Endothelial cell of hepatic sinusoid (primary cell): Measurements from ENCODE around the gene KCNT2.
"Not testable (repeated sequence)": the region's sequence is repeated elsewhere in the genome, so short reads cannot be mapped to it uniquely, and the experiment has no call there.

ENCODE experiments used
- in situ Hi-C: cut with HindIII; loops from 2 replicates; pipeline ENCODE4 v1.10.0; 2017; ENCODE audit warnings: low sequenced_read_pairs

Gene KCNT2

DNA sequence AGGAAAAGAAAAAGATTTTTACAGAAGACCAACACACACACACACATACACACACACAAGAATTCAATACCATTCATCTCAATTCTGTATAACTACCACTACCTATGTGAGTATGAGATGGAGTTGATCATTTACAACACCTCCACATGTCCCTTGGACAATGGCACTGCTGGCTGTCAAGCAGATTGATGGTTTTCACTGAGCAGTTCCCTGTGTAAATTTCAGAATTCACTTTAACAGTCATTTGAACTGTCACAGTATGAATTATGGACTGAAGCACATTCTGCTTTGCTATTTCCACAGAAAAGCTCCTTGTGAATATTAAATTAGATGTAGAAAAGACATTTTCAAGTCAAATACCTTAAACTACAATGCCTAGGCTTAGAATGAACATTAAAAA lies 14.3 kb downstream of the KCNT2 start:
- in situ Hi-C loops, result no loop called here

DNA sequence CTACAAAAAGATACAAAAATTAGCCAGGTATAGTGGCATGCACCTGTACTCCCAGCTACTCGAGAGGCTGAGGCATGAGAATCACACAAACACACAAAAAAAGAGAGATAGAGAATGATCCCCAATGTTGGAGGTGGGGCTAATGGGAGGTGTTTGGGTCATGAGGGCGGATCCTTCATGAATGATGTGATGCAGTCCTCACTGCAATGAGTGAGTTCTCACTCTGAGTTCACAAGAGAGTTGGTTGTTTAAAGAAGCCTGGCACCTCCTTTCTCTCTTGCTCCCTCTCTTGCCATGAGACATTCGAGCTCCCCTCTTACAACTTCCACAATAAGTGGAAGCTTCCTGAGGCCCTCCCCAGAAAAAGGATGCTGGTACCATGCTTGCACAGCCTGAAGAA lies 17.3 kb downstream of the KCNT2 start:
- in situ Hi-C loops, result no loop called here

DNA sequence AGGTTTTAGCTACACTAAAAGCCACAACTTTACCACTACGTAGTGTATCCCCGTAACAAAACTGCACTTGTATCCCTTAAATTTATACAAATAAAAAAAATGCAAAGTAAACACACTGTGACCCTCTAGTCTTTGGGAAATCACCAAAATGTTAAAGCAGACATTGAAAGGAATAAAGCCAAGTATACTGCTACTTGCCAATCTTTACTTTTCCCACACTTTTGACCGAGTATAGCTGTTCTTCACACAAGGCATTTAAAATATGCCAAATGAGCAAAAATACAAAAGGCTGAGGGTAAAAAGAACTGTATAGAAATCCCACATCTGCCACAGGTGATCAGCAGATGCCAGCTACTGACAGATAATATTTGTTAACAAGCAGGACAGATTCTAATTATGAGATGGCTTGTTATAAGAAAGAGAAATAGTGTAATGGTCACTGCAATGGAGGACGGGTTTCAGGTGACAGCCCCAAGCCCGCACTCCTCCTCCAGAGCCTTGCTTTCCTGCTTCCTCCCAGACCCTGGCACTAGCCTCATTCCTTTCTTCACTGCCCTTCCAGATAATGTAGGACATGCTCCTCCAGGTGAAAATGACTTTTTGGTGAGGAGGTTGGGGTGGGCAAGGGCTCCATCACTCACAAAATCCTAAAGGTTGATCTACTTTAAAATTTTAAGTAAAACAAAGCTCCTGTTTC lies 18.1 kb downstream of the KCNT2 start:
- in situ Hi-C loops, result no loop called here

DNA sequence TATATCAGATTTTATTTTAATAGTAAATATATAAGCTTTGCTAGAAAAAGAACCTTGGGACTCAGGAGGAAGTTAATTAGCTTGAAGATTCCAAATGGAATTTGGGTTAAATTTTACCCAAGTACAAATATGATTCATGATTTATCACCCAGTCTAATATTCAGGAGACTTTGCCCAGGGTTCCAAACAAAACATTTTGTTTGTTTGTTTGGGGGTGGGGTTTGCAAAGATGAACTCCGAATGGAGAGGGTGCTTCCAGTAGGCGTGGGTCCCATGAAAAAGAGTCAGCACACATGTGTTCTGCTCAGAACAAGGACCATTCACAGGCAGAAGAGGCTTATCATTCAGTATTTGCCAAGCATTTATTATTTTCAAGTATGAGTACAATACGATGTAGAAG lies 23.5 kb downstream of the KCNT2 start:
- in situ Hi-C loops, result no loop called here

DNA sequence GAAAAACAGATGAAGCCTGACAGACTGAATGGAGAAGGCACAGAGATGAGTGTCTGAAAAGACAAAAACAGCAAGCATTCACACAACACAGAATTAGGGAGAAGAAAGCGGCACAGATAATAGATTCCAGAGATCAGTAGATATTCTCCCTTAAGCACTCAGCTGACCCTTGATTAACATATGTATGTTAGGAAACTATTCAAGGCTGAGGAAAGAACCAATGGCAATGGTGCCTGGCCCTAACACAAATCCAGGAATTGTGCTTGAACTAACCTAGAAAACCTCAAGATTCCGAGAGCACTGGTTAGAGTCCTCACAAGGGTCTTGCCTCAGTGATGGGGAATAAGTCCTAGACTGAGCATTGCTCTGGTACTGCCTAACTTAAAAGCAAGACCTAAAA lies 30.9 kb downstream of the KCNT2 start:
- in situ Hi-C loops, result no loop called here

DNA sequence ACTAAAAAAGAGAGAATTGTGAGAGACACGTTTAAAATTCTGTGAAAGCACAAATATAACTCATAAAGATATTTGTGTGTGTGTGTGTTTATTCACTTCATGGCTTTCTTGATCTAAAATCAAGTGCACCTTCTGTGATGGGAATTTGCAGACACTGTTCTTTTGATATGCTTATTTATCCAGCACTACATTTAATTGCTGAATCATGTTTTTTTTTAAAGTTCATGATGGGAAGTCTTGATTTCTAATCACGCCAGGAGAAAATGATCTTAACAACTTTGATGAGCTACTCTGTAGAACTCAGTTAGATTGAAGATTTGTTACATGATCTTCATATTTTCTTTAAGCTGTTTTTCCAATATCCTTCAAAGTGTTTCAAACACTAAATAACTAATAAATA lies 35.0 kb downstream of the KCNT2 start:
- in situ Hi-C loops, result no loop called here

DNA sequence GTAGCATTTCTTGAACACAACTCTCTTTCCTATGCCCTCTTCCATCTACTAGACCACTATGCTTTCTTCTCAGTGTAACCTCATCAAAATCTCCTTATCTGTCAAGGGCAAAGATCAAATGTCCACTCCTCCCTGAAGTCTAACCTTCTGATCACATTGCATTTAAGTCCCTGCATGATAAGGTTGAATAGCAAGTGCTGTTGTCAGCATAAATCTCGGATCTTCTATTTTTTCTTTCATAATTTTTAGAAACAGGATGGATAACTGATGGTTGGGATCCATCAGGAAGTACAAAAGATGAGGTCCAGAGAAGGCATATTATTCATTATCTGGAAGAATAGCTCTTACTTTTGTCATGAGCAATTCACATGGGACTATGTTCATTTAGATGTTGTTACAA lies 41.0 kb downstream of the KCNT2 start:
- in situ Hi-C loops, result no loop called here

DNA sequence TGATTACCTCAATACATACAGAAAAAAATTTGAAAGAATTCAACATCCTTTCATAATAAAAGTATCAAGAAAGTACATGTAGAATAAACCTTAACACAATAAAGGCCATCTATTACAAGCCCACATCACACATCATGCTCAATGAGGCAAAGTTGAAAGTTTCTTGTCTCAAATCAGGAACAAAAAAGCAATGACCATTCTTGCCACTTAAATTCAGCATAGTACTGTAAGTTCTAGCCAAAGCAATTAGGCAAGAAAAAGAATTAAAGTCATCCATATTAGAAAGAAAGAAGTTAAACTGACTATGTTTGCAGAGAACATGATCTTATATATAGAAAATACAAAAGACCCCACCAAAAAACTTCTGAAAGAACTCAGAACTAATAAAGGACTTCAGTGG lies 44.5 kb downstream of the KCNT2 start:
- in situ Hi-C loops, result no loop called here

DNA sequence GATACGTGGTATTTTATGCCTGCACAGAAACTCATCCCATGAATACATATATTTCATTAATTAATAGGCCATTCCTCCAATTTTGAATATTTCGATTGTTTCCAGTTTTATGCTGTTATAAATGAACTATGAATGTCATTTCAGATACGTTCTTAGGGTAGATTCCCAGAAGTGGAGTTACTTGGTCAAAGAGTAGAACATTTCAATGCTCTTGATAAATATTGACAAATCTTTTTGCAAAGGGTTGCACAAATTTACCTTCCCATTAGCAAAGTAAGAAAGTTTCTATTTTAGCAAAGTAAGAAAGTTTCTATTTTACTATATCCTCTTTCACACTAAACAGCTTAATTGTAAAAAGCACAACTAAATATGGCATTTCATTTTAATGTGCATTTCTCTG lies 48.9 kb downstream of the KCNT2 start:
- in situ Hi-C loops, result no loop called here

DNA sequence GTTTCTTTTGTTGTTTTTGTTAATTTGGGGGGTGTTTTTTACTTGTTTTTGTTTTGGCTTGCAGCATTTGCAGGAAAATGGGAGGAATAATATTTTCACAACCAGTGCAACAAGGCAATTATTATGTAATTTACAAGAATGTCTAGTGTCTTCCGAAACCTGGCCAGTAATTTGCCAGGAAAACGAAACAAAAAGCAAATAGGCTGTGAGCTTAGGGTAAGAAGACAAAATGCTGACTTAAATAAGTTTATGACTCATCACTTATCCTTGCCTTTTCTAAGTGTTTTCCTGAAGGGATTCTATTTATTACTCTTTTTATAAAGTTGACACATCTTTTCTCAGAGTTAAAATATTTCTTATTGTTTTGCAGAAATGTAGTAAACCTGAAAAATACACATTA lies 49.8 kb downstream of the KCNT2 start:
- in situ Hi-C loops, result no loop called here

DNA sequence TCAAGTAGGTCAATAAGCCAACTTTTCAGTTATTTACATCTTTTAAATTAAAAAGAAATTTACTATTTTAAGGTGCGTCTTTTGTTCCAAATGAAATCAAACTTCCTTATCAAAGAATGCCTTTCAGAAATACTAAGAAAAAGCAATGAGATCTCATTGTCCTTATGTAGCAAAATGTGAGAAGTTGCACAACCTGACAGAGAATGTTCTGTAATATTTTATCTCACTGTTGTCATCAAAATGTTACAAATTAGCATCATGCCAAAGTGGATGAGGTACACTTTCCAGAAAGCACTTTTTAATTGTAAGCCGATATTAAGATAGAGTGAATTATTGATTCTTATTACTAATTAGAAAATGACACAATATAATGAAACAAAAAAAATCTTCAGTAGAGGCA lies 50.4 kb downstream of the KCNT2 start:
- in situ Hi-C loops, result no loop called here

DNA sequence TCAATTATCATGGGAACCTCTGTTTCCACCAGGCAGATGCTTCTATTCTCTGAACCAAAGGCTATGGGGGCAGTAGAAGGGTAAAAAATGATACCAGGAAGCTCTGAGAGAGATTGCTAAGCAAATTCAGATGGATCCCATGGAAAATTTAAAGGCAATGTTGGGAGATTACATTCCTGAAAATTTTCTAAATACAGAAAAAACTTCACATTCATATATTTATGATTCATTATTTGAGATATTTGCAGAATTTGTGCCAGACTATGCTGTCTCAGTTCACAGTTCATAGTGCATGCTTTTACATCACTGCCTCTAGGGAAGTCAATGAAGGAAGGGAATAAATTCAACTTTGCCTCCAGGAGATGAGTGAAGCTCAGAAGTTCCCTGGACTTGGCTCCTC lies 57.5 kb downstream of the KCNT2 start:
- in situ Hi-C loops, result no loop called here

DNA sequence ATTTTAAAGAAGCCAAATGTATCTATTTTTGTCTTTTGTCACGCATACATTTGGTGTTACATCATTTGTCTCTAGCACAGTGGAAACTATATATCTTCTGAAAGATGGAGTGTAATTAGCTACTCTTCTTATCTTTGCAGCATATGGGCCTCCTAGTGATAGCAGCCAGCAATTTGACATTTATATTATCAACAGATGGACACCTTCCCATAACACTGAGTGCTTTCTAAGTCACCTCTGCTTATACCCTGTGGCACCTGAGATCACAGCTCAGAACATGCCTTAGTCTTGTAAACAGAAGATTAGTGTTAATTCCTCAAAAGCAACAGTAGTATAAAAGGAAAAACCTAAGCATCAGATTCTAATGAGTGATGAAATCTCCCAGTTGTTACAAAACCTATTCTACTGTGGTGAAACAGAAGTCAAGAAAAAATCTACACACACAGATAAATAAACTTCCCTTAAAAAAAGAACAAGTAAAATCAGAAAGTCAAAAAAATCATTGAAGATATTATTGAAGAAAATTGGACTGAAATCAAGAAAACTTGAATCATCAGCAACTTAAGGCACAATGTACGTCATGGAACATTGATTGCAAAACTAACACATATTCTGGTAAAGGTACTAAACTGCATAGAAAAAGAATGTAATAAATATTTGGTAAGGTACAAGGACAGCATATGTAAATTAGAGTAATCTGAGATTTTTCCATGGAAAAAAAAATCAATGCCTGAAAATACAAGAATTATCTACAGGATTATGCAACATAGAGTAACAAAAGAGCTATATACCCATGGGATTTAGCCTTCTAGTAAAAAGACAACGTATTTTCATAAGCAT lies 61.7 kb downstream of the KCNT2 start:
- in situ Hi-C loops, result no loop called here

DNA sequence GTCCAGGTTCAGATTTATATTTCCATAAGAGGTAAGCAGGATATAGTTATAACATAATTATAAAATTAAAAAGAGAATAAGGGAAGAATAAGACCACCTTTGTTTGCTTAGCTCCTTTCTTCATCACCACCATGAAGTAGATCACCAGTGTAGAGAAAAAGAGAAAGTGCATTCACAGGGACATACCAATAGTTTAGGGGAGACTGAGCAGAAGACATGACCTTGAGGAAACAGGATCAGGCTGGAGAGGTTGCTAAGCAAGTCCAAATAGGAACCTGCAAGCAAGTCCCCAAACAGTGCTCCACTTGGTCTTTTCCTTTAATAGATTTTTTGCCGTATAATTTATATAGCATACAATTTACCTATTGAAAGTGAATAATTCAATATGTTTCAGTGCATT lies 63.0 kb downstream of the KCNT2 start:
- in situ Hi-C loops, result no loop called here

DNA sequence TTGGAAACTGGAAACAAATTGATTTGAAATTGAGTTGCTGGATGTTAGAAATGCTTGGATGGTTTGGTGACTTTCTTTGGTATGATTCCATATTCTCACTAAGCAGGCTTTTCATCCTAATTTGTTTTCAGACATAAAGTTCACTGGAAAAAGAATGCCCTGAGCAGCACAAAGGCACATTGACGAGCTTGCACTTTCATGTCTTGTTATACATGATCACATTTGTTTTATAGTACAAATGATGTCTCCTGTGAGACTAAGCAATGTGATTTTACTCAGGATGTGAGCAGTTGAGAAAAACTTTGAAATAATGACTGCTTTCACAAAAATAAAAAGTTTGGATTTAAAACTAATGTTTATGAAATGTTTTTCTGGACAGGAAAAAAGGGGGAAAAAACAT lies 63.6 kb downstream of the KCNT2 start:
- in situ Hi-C loops, result no loop called here

DNA sequence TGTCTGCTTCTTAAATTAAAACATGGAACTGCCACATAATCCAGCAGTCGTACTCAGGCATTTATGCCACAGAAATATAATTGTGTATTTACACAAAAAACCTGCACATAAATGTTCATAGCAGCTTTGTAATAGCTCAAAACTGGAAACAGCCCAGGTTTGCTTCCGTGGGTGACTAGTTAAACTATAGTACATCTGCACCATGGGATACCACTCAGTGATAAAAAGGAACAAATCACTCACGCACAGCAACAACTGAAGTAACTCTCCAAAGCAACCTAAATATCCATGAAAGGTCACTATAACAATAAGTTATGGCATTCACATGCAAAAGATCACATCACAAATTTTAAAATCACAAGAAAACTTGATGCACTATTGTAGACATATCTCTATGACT lies 64.4 kb downstream of the KCNT2 start:
- in situ Hi-C loops, result no loop called here

DNA sequence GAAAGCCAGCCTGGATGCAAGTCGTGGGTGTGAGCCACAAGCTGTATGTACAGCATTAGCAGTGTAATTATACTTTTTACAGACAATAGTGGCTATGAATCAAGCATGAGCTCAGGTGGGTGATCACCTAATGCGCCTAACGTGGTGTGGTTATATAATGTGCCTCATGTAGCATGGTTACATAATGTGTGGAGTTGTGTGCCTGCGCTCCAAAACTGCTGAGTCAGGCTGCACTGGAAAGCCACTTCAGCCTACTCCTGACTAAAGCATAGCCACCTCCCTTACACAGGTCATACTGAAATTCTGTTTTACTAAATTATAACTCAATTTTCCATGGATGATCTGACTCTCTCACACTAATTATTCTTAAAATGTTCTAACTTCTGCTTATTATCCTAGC lies 69.8 kb downstream of the KCNT2 start:
- in situ Hi-C loops, result no loop called here

DNA sequence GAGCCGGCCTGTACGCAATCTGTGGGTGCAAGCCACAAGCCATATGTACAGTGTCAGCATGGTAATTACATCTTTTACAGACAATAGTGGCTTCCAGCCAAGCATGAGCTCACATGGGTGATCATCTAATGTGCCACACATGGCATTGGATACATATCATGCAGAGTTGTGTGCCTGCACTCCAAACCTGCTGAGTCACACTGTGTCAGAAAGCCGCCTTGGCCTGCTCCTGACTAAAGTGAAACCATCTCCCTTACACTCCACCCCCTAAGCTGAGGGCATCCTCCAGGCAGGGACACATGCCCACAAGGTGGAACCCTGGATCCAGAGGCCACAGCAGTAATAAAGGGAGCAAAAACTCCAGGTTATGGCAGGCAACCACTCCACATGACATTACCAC lies 72.5 kb downstream of the KCNT2 start:
- in situ Hi-C loops, result no loop called here

DNA sequence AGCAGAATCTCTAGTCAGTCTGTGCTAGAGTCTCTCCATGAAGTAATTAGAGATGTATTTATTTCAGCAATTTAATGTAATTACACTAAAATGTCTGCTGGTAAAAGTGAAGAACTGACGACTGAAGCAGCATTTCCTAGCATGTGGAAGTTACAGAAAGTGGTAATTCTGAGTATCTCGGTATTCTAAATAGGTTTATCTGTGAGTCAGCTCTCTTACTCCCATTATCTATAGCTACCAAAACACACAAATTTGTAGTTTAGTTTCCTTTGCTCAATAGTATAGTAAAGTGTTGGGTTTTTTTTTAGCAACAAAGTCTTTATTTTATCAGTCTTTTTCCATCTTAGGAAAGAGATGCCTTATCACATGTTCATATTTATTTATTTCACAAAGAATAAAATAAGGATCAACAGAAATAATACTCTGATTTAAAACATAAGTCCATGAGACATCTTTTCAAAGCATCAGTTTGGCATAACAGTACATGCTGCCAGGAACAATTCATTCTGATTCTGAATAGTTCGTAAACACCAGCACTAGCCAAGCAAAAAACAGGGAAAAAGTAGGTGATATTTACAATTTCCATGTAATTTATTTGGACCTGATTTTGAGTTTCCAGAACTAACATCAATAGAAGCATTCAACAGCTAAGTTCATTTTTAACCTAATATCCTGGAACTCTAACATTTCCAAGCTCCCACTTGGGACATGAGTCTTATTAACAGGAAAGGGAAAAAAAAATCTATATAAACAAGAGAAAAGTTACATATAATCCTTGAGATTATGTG lies 76.3 kb downstream of the KCNT2 start:
- in situ Hi-C loops, result no loop called here

DNA sequence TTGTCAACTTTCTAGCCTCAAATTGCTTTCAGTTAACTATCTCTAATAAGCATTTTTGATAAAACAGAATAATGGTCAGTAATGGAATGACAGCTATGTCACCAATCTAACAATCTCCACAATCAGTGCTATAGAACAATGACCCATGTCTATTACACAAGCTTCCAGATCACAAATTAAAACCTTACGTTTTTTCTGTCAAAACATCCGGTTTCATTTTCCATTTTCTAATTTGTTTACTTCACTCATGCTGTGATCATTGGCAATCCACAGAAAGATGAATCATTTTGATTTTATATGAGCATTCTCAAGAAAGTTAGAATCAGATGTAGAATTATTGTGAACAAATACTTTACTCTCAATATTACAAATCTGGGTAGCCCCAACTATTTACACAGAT lies 80.3 kb downstream of the KCNT2 start:
- in situ Hi-C loops, result no loop called here

DNA sequence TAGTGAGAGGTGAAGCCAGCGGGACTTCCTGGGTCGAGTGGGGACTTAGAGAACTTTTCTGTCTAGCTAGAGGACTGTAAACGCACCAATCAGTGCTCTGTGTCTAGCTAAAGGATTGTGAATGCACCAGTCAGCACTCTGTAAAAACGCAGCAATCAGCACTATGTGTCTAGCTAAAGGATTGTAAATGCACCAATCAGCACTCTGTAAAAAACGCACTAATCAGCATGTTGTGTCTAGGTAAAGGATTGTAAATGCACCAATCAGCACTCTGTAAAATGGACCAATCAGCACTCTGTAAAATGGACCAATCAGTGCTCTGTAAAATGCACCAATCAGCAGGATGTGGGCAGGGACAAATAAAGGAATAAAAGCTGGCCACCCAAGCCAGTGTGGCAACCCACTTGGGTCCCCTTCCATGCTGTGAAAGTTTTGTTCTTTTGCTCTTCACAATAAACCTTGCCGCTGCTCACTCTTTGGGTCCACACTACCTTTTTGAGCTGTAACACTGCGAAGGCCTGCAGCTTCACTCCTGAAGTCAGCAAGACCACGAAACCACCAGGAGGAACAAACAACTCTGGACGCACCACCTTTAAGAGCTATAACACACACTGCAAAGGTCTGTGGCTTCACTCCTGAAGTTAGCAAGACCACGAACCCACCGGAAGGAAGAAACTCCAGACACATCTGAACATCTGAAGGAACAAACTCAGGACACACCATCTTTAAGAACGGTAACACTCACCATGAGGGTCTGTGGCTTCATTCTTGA lies 85.5 kb downstream of the KCNT2 start:
- in situ Hi-C loops, result not testable (repeated sequence)
